PFSK-1 (cell line): ENCODE measurements around the gene ALDH1A3.

Source experiments
- FOXP2 ChIP-seq: optimal IDR thresholded peaks from 2 replicates; pipeline ENCODE3; 2011; ENCODE audit warnings: borderline replicate concordance, control low read depth, inconsistent platforms; ENCODE audit not compliant: insufficient read depth; ENCODE audit errors: extremely low read length, extremely low read depth
- POLR2AphosphoS5 ChIP-seq: IDR thresholded peaks from 2 replicates; pipeline ENCODE4 v1.6.1; 2012; ENCODE audit warnings: low read depth, mild to moderate bottlenecking, control low read depth, low read length, moderate library complexity
- SIN3A ChIP-seq: IDR thresholded peaks from 2 replicates; pipeline ENCODE4 v1.6.1; 2012; ENCODE audit warnings: mild to moderate bottlenecking, low read length, moderate library complexity, borderline replicate concordance; ENCODE audit not compliant: insufficient read depth
- TAF1 ChIP-seq: IDR thresholded peaks from 2 replicates; pipeline ENCODE4 v1.6.1; 2012; ENCODE audit warnings: low read length, control low read depth, borderline replicate concordance; ENCODE audit not compliant: insufficient read depth
- TF ChIP-seq, protein P1 (sequence below), 2 experiments: IDR thresholded peaks; 2 replicates each; pipeline versions ENCODE4 v1.6.1 to v1.8.0; 2011 to 2012; ENCODE audit warnings: low read depth in 2 of 2, low read length in 2 of 2, control low read depth in 1 of 2, inconsistent platforms in 1 of 2, mild to moderate bottlenecking in 1 of 2, moderate library complexity in 1 of 2; ENCODE audit not compliant: insufficient read depth in 1 of 2

Gene ALDH1A3

DNA sequence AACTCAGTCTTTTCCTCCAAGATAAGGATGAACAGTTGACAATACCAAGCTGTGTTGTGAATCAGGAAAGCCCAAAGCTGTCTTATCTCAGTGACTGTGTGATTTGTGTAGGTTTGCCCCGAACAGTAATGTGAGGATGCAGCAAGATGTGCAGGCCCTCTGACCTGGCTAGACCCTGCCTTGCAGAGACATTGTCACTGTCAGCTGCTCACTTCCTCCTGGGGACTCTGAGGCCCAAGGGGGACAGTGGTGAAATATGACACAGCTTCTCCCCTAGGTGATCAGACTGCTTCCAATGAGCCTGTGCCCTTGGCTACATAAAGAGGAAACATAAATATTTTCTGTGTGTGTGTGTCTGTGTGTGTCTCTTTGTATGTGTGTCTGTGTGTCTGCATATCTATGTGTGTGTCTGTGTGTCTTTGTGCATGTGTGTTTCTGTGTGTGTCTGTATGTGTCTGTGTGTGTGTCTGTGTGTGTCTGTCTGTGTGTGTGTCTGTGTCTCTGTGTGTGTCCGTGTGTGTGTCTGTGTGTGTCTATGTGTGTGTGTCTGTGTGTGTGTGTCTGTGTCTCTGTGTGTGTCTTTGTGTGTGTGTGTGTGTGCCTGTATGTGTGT, 61.2 kb downstream of the ALDH1A3 start:
- TF ChIP-seq POLR2AphosphoS5: no peak
- no peak for TF ChIP-seq TAF1
- no peak for TF ChIP-seq FOXP2
- TF ChIP-seq SIN3A: no peak
- TF ChIP-seq, protein P1, sequence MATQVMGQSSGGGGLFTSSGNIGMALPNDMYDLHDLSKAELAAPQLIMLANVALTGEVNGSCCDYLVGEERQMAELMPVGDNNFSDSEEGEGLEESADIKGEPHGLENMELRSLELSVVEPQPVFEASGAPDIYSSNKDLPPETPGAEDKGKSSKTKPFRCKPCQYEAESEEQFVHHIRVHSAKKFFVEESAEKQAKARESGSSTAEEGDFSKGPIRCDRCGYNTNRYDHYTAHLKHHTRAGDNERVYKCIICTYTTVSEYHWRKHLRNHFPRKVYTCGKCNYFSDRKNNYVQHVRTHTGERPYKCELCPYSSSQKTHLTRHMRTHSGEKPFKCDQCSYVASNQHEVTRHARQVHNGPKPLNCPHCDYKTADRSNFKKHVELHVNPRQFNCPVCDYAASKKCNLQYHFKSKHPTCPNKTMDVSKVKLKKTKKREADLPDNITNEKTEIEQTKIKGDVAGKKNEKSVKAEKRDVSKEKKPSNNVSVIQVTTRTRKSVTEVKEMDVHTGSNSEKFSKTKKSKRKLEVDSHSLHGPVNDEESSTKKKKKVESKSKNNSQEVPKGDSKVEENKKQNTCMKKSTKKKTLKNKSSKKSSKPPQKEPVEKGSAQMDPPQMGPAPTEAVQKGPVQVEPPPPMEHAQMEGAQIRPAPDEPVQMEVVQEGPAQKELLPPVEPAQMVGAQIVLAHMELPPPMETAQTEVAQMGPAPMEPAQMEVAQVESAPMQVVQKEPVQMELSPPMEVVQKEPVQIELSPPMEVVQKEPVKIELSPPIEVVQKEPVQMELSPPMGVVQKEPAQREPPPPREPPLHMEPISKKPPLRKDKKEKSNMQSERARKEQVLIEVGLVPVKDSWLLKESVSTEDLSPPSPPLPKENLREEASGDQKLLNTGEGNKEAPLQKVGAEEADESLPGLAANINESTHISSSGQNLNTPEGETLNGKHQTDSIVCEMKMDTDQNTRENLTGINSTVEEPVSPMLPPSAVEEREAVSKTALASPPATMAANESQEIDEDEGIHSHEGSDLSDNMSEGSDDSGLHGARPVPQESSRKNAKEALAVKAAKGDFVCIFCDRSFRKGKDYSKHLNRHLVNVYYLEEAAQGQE (IDR thresholded peaks at IDR 0.05; ENCODE audit: insufficient read depth in 1 of 2, low read depth in 2 of 2, low read length in 2 of 2): no peak

DNA sequence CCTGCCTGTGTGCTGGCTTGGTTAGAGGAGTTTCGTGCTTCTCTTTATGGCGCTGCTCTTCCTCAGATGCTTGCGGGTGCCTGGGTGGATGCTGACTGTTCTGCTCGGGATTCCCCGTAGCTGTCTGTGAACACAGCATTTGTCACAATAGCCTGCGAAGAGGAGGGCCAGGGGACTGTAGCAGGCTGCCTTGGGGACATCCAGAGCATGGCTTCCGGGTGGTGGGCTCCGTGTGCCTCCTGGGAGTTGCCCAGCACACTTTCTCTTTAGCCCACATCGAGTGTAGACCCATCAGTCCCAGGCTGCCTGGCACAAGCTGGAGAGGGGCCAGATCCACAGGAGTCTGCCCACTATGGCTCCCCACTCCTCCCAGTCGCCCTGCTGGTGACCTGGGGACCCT, 61.9 kb downstream of the ALDH1A3 start:
- no peak for TF ChIP-seq FOXP2
- TF ChIP-seq, protein P1 (IDR thresholded peaks at IDR 0.05; ENCODE audit: insufficient read depth in 1 of 2, low read depth in 2 of 2, low read length in 2 of 2): no peak
- no peak for TF ChIP-seq SIN3A
- no peak for TF ChIP-seq POLR2AphosphoS5
- no peak for TF ChIP-seq TAF1

GRCh38 chr15:100942656-100943425, 63.2 kb downstream of the ALDH1A3 start:
- TF ChIP-seq SIN3A (no peak), FOXP2 (no peak), TAF1 (no peak), POLR2AphosphoS5 (no peak)
- TF ChIP-seq, protein P1 (IDR thresholded peaks at IDR 0.05; ENCODE audit: insufficient read depth in 1 of 2, low read depth in 2 of 2, low read length in 2 of 2): no peak

DNA sequence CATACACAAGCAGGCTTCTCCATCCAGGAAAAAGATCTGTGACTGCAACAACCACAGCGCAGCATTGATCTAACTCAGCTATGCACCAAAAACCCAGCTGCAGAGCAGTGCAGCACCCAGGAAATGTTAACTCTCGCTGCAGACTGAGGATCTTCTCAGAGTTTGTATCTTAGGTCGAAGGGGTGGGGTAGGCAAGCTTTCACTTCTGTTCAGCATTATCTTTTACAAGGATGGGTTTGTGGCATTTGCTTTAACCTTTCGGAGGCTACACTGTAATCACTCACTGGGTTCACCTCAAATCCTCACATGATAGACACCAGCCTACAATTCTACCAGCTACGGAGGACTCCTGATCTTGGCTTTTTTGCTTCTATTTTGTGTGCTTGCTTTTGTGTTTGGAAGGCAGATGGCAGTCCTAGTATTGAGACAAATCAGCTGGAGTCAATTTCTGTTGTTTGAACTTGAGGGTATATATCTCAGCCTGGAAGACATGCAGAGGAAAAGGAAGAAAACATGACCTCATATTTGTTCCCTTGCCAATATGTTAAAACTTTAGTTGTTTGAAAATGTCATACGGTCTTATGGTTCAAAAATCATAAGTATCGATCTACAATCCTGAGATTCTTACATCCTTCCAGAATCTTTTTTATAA, 64.7 kb downstream of the ALDH1A3 start:
- TF ChIP-seq POLR2AphosphoS5: no peak
- TF ChIP-seq, protein P1 (IDR thresholded peaks at IDR 0.05; ENCODE audit: insufficient read depth in 1 of 2, low read depth in 2 of 2, low read length in 2 of 2): no peak
- no peak for TF ChIP-seq FOXP2
